Gastrocnemius medialis (tissue), 4 donors: ENCODE data around the gene MAST2. TPM values are rescaled to one million over a fixed set of nuclear protein-coding genes. Genes with fewer than 3 reads are reported as not detected.
"Not testable (repeated sequence)": the region's sequence is repeated elsewhere in the genome, so short reads cannot be mapped to it uniquely, and the experiment has no call there.

Source experiments
- ATAC-seq, 2 donors: fragments of 150-250 bp; one replicate each; pipeline ENCODE4 v1.9.1; 2016
- DNase-seq, 2 donors: peaks; one replicate each; pipeline ENCODE4 v3.0.0-alpha.2; 2019
- H3K27ac ChIP-seq, 4 donors: fragments of 200-600 bp; sonication (generic); 1 replicate in 1 of 4; 2 replicates in 3 of 4; pipeline ENCODE4 v1.5.1; 2016 to 2018; ENCODE audit warnings: mild to moderate bottlenecking in 2 of 4, moderate library complexity in 1 of 4
- H3K27me3 ChIP-seq, 3 donors: fragments of 200-600 bp; sonication (generic) in 2 of 3; 1 replicate in 1 of 3; 2 replicates in 2 of 3; pipeline versions ENCODE4 v1.5.1 to v1.6.0; 2016 to 2019; ENCODE audit warnings: mild to moderate bottlenecking in 1 of 3, moderate library complexity in 1 of 3
- H3K36me3 ChIP-seq, 2 donors: fragments of 200-600 bp; sonication (generic) in 1 of 2; one replicate each; pipeline ENCODE4 v1.5.1; 2017 to 2018
- H3K4me1 ChIP-seq, 2 donors: fragments of 200-600 bp; sonication (generic) in 1 of 2; one replicate each; pipeline ENCODE4 v1.5.1; 2016 to 2017; ENCODE audit warnings: mild to moderate bottlenecking in 2 of 2
- H3K4me3 ChIP-seq, 4 donors: fragments of 200-600 bp; sonication (generic) in 3 of 4; 1 replicate in 1 of 4; 2 replicates in 3 of 4; pipeline ENCODE4 v1.5.1; 2016 to 2019; ENCODE audit warnings: mild to moderate bottlenecking in 2 of 4
- H3K9me3 ChIP-seq, 3 donors: fragments of 200-600 bp; sonication (generic) in 2 of 3; 1 replicate in 1 of 3; 2 replicates in 2 of 3; pipeline ENCODE4 v1.5.1; 2016 to 2019
- POLR2A ChIP-seq, 2 donors: fragments of 450-650 bp; IDR thresholded peaks; one replicate each; pipeline ENCODE4 v1.6.1; 2017; ENCODE audit warnings: antibody characterized with exemption in 2 of 2, mild to moderate bottlenecking in 2 of 2, moderate library complexity in 2 of 2
- in situ Hi-C, 4 donors: fragments of 200-750 bp; cut with MboI; loops; one replicate each; pipeline versions ENCODE4 v1.15.0 to v1.8.0; 2017; ENCODE audit warnings: low sequenced_read_pairs in 4 of 4
- intact Hi-C: fragments of 100-400 bp; cut with DNase I; formaldehyde crosslinking; loops from one replicate; pipeline ENCODE4 v1.15.1; 2023; ENCODE audit warnings: low total_unique reads
- total RNA-seq, 4 donors: library from RNA; depleted of rRNA; stranded (reverse); fragments of >200 nt; gene quantifications; one replicate each; pipeline versions ENCODE4 v1.1.0 to v1.2.3, GENCODE V29; 2016
- TF ChIP-seq, protein P1 (sequence below), 5 experiments: fragments of 450-650 bp in 3 of 5; fragments of 200-600 bp in 2 of 5; sonication (generic) in 2 of 5; IDR thresholded peaks in 4 of 5; conservative IDR thresholded peaks in 1 of 5; 1 replicate in 4 of 5; 2 replicates in 1 of 5; pipeline ENCODE4 v1.5.1; 2016 to 2019; ENCODE audit warnings: antibody characterized with exemption in 5 of 5, mild to moderate bottlenecking in 3 of 5, moderate library complexity in 3 of 5

The MAST2 gene
- total RNA-seq, 4 donors from 2014 or later, result 110 to 195 (median 162) TPM

GRCh38 chr1:45842786-45843185 is 39.4 kb downstream of the MAST2 start:
- peaks cover 5 to 18% of the 10 kb centered on the region in 2 donors for H3K4me1 ChIP-seq
- no peaks in the 10 kb centered on the region for H3K36me3 ChIP-seq
- DNase-seq (no peak), ATAC-seq (no peak)
- no peaks in the 10 kb centered on the region for H3K9me3 ChIP-seq
- TF ChIP-seq, protein P1, sequence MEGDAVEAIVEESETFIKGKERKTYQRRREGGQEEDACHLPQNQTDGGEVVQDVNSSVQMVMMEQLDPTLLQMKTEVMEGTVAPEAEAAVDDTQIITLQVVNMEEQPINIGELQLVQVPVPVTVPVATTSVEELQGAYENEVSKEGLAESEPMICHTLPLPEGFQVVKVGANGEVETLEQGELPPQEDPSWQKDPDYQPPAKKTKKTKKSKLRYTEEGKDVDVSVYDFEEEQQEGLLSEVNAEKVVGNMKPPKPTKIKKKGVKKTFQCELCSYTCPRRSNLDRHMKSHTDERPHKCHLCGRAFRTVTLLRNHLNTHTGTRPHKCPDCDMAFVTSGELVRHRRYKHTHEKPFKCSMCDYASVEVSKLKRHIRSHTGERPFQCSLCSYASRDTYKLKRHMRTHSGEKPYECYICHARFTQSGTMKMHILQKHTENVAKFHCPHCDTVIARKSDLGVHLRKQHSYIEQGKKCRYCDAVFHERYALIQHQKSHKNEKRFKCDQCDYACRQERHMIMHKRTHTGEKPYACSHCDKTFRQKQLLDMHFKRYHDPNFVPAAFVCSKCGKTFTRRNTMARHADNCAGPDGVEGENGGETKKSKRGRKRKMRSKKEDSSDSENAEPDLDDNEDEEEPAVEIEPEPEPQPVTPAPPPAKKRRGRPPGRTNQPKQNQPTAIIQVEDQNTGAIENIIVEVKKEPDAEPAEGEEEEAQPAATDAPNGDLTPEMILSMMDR (IDR thresholded peaks at IDR 0.05 in 4 of 5, conservative IDR thresholded peaks at IDR 0.05 in 1 of 5), result no peak
- no peak for TF ChIP-seq POLR2A (IDR thresholded peaks at IDR 0.05)
- in situ Hi-C loops (no loop called here), intact Hi-C loops (no loop called here)
- no peaks in the 10 kb centered on the region for H3K27me3 ChIP-seq
- no peak overlapping the region for H3K27ac ChIP-seq
- no peak overlapping the region for H3K4me3 ChIP-seq

- no peak overlapping the region for H3K27ac ChIP-seq
- no peak for ATAC-seq
- TF ChIP-seq POLR2A (IDR thresholded peaks at IDR 0.05), result no peak
- TF ChIP-seq, protein P1 (IDR thresholded peaks at IDR 0.05 in 4 of 5, conservative IDR thresholded peaks at IDR 0.05 in 1 of 5), result no peak
- H3K36me3 ChIP-seq, result no peaks in the 10 kb centered on the region
- intact Hi-C loops, result no loop called here
- H3K9me3 ChIP-seq, result no peaks in the 10 kb centered on the region
- in situ Hi-C loops, result no loop called here
- no peak for DNase-seq
- no peaks in the 10 kb centered on the region for H3K27me3 ChIP-seq
- H3K4me3 ChIP-seq, result no peak overlapping the region
- peaks cover 5 to 18% of the 10 kb centered on the region in 2 donors for H3K4me1 ChIP-seq
Observed at GRCh38 chr1:45843474-45843905, 40.1 kb downstream of the MAST2 start.

- H3K36me3 ChIP-seq, ATAC-seq, H3K27me3 ChIP-seq, in situ Hi-C loops, H3K27ac ChIP-seq, DNase-seq, intact Hi-C loops, H3K4me3 ChIP-seq, H3K9me3 ChIP-seq: not testable (repeated sequence)
- H3K4me1 ChIP-seq, result peaks cover 5 to 18% of the 10 kb centered on the region in 2 donors
Observed at GRCh38 chr1:45844000-45844399, 40.6 kb downstream of the MAST2 start.

DNA sequence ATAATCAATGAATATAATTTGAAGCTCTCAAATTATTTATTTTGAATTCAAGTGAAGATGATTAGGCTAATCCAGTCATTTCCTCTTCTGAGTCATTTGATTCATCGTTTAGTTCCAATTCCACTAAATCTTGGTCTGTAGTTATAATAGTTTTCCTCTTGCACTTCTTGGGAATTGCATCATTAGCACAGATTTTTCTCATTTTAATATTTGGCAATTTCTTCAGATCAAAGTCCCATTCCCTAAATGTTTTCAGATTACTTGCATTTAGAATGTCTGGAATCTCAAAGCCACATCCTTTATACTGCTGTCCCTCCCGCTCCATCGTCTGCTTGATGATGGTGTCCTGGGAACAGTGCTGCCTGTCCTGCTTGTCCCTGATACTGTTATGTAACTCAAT is 43.5 kb downstream of the MAST2 start:
- Histone ChIP-seq H3K36me3 (no peaks in the 10 kb centered on the region), H3K4me3 (no peak overlapping the region), H3K27me3 (no peaks in the 10 kb centered on the region), H3K9me3 (no peaks in the 10 kb centered on the region), H3K27ac (no peak overlapping the region), H3K4me1 (peaks cover 0 to 4% of the 10 kb centered on the region in 2 donors)
- in situ Hi-C loops, result no loop called here
- intact Hi-C loops, result no loop called here
- TF ChIP-seq POLR2A (IDR thresholded peaks at IDR 0.05), result no peak
- TF ChIP-seq, protein P1 (IDR thresholded peaks at IDR 0.05 in 4 of 5, conservative IDR thresholded peaks at IDR 0.05 in 1 of 5), result no peak
- no peak for ATAC-seq
- no peak for DNase-seq

- TF ChIP-seq, protein P1 (IDR thresholded peaks at IDR 0.05 in 4 of 5, conservative IDR thresholded peaks at IDR 0.05 in 1 of 5), result no peak
- TF ChIP-seq POLR2A (IDR thresholded peaks at IDR 0.05), result no peak
- in situ Hi-C loops (no loop called here), intact Hi-C loops (no loop called here)
- no peak for DNase-seq
- no peaks in the 10 kb centered on the region for H3K36me3 ChIP-seq
- no peak for ATAC-seq
- H3K4me1 ChIP-seq, result peaks cover 0 to 4% of the 10 kb centered on the region in 2 donors
- no peaks in the 10 kb centered on the region for H3K9me3 ChIP-seq
- no peaks in the 10 kb centered on the region for H3K27me3 ChIP-seq
- H3K27ac ChIP-seq, result no peak overlapping the region
- H3K4me3 ChIP-seq, result no peak overlapping the region
Observed at GRCh38 chr1:45848097-45848496, 44.7 kb downstream of the MAST2 start.
